ENCODE data around the gene UVRAG. TPM values are rescaled to one million over a fixed set of nuclear protein-coding genes. Genes with fewer than 3 reads are reported as not detected.

UVRAG gene
- total and polyA plus RNA-seq, 10 donors, result 13.8 to 80.8 (median 42.9) TPM

GRCh38 chr11:75907906-75908527 lies 93.0 kb downstream of the UVRAG start:
- no peaks in the 10 kb centered on the region for H3K27me3 ChIP-seq (replicated peaks in 1 of 7)
- TF ChIP-seq CTCF (IDR thresholded peaks at IDR 0.05 in 8 of 11, conservative IDR thresholded peaks at IDR 0.05 in 3 of 11), result no peak
- no peak overlapping the region for H3K4me3 ChIP-seq
- peaks cover 0 to 20% (median 5%) of the 10 kb centered on the region in 6 donors for H3K36me3 ChIP-seq
- H3K9me3 ChIP-seq, result no peaks in the 10 kb centered on the region
- no peak for DNase-seq
- peaks cover 0 to 55% (median 9%) of the 10 kb centered on the region in 6 donors for H3K4me1 ChIP-seq
- no peak overlapping the region for H3K27ac ChIP-seq
- WGBS, 5 donors, result 46 to 73% (median 70%) methylated on average over 3 of the region's 3 CpGs
- intact Hi-C loops (cut with DNase I; ENCODE audit: low total_unique reads), result no loop called here

DNA sequence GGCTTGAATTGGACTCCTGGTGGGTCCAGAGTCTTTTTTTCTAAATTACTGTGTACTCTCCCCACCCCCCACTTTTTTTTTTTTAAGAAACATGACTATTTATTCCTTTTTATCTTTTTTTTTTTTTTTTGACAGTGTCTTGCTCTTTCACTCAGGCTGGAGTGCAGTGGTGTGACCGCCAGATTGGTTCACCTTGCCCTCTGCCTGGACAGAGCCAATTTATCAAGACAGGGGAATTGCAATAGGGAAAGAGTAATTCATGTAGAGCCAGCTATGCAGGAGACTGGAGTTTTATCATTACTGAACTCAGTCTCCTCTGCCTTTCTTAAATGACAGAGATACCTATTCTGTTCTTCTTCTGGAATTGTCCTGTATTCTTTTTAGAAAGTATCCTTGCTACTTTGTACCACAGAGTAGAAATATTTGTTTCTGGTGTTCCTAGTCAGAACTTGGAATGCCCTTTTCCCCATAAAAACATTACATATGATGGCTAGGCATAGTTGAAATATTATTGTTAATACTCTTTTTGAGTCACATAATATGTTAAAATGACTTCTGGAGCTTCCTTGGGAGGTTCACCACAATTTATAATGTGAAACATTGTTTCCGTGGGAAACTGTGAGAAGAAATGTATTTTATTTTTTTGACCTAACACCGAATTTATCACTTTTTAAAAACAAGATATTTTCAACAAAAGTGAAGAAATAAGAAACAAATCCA lies 95.6 kb downstream of the UVRAG start:
- 88 to 97% (median 93%) methylated on average over 3 of the region's 3 CpGs for WGBS, 5 donors
- no peak for DNase-seq
- Histone ChIP-seq H3K36me3 (peaks cover 0 to 41% (median 8%) of the 10 kb centered on the region in 6 donors), H3K27me3 (replicated peaks in 1 of 7) (no peaks in the 10 kb centered on the region), H3K27ac (no peak overlapping the region), H3K4me3 (no peak overlapping the region), H3K4me1 (peaks cover 0 to 38% (median 9%) of the 10 kb centered on the region in 6 donors), H3K9me3 (no peaks in the 10 kb centered on the region)
- intact Hi-C loops (cut with DNase I; ENCODE audit: low total_unique reads), result no loop called here
- TF ChIP-seq POLR2A (IDR thresholded peaks at IDR 0.05), result no peak
- no peak for TF ChIP-seq POLR2AphosphoS5 (IDR thresholded peaks at IDR 0.05)
- no peak for TF ChIP-seq CTCF (IDR thresholded peaks at IDR 0.05 in 8 of 11, conservative IDR thresholded peaks at IDR 0.05 in 3 of 11)

- TF ChIP-seq POLR2A (IDR thresholded peaks at IDR 0.05) (no peak), CTCF (IDR thresholded peaks at IDR 0.05 in 8 of 11, conservative IDR thresholded peaks at IDR 0.05 in 3 of 11) (no peak), POLR2AphosphoS5 (IDR thresholded peaks at IDR 0.05) (no peak)
- Histone ChIP-seq H3K36me3 (peaks cover 0 to 41% (median 8%) of the 10 kb centered on the region in 6 donors), H3K27ac (no peak overlapping the region), H3K4me3 (no peak overlapping the region), H3K4me1 (peaks cover 0 to 30% (median 9%) of the 10 kb centered on the region in 6 donors), H3K27me3 (replicated peaks in 1 of 7) (no peaks in the 10 kb centered on the region), H3K9me3 (no peaks in the 10 kb centered on the region)
- intact Hi-C loops (cut with DNase I; ENCODE audit: low total_unique reads), result no loop called here
- WGBS, 5 donors, result 89 to 98% (median 95%) methylated on average over 9 to 11 of the region's 11 CpGs
- DNase-seq, result no peak
These were observed 96.4 kb downstream of the UVRAG start for GRCh38 chr11:75911459-75911858.

DNA sequence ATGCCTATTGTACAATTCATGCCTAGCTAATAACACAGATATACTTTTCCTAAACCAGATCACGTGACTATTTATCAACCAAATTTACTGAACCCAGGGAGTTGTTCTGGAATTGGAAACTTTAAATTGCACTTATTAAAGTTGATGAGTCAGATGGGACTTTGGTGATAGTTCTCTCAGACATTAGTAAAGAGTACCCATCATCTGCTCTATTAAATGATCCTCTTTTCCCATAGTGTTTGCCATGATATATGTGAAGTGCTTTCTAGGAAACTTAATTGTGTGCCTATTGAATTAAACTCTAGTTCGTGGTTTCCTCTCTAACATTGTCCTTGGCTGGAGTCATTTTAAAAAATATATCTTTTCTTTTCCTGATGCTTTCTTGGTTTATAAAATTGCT lies 99.0 kb downstream of the UVRAG start:
- Histone ChIP-seq H3K4me1 (peaks cover 0 to 12% (median 2%) of the 10 kb centered on the region in 6 donors), H3K9me3 (no peaks in the 10 kb centered on the region), H3K27ac (no peak overlapping the region), H3K27me3 (replicated peaks in 1 of 7) (no peaks in the 10 kb centered on the region), H3K36me3 (peaks cover 0 to 41% (median 8%) of the 10 kb centered on the region in 6 donors), H3K4me3 (no peak overlapping the region)
- no peak for DNase-seq
- intact Hi-C loops (cut with DNase I; ENCODE audit: low total_unique reads), result no loop called here
- TF ChIP-seq CTCF (IDR thresholded peaks at IDR 0.05 in 8 of 11, conservative IDR thresholded peaks at IDR 0.05 in 3 of 11) (no peak), POLR2AphosphoS5 (IDR thresholded peaks at IDR 0.05) (no peak), POLR2A (IDR thresholded peaks at IDR 0.05) (no peak)
- WGBS, 5 donors, result 89 to 92% (median 91%) methylated on average over 2 of the region's 2 CpGs

All from spleen (tissue), 11 donors.